ENCODE results near the gene CMTM7. TPM values are rescaled to one million over a fixed set of nuclear protein-coding genes. Genes with fewer than 3 reads are reported as not detected.

Gene CMTM7
- total and polyA plus RNA-seq, 2 of the 8 experiments (the other 6 are each of a cell fraction or from before 2014, with no cell fraction given), result 33.3 to 65.8 TPM

- H3K4me1 ChIP-seq (replicated peaks in 1 of 4; ENCODE audit: control insufficient read depth in 3 of 4, insufficient read depth in 4 of 4, low read length in 3 of 4), result no peaks in the 10 kb centered on the region
- ChIA-PET CTCF (ENCODE audit: partially characterized antibody) (interaction anchor here (0.6 to 0.8 kb wide), 2 partner anchors 147 to 176 kb away, joined by 3 read pairs; no protein-coding TSS in a partner anchor), POLR2A (ENCODE audit: partially characterized antibody) (interaction anchor here (1.1 kb wide), 1 partner anchor 75 kb away, joined by 3 read pairs; the partner anchor contains the start of gene DYNC1LI1)
- no peak overlapping the region for H3K4me2 ChIP-seq (ENCODE audit: insufficient read depth in 1 of 2, low read depth in 2 of 2, low read length in 2 of 2)
- H2BK15ac ChIP-seq (ENCODE audit: low read length), result no peak overlapping the region
- no peaks in the 10 kb centered on the region; the same call in 1 of the 2 replicates for H3K79me1 ChIP-seq (ENCODE audit: low read depth, low read length)
- no peak overlapping the region for H3K23ac ChIP-seq (ENCODE audit: insufficient read length)
- H3K27ac ChIP-seq (ENCODE audit: low read depth, low read length), result no peak overlapping the region
- H3K9me3 ChIP-seq (ENCODE audit: insufficient read depth in 2 of 2, low read depth in 1 of 2, low read length in 1 of 2), result no peaks in the 10 kb centered on the region
- no peak overlapping the region for H2BK5ac ChIP-seq (ENCODE audit: low read depth, low read length)
- DNase-seq (ENCODE audit: low read depth in 1 of 2, low spot score in 2 of 2) (no peak), FAIRE-seq (no peak)
- H3K36me3 ChIP-seq (ENCODE audit: control insufficient read depth in 2 of 4, insufficient read depth in 4 of 4, low read length in 3 of 4), result peaks cover 0 to 4% (median 0%) of the 10 kb centered on the region in 4 experiments; a peak in 1 of 8 replicates
- no peaks in the 10 kb centered on the region for H3K27me3 ChIP-seq (replicated peaks in 1 of 4; ENCODE audit: control insufficient read depth in 3 of 4, extremely low read depth in 1 of 4, insufficient read depth in 3 of 4, low read length in 3 of 4)
- no peak overlapping the region for H4K91ac ChIP-seq (replicated peaks; ENCODE audit: insufficient read length, low read length)
- H2AK5ac ChIP-seq (ENCODE audit: low read depth, low read length), result no peak overlapping the region
- peaks cover 0 to 50% of the 10 kb centered on the region in 2 experiments; a peak in 2 of 4 replicates for H3K79me2 ChIP-seq (ENCODE audit: control insufficient read depth in 1 of 2, insufficient read depth in 2 of 2, low read length in 2 of 2)
- no peak overlapping the region for H3K4ac ChIP-seq (replicated peaks; ENCODE audit: insufficient read length, low read depth, low read length)
- no peak overlapping the region for H2BK20ac ChIP-seq (ENCODE audit: low read length)
- no peaks in the 10 kb centered on the region for H3K23me2 ChIP-seq (ENCODE audit: low read depth, low read length)
- TF ChIP-seq HDAC6 (IDR thresholded peaks at IDR 0.05; ENCODE audit: low read depth, low read length), result no peak
- no peak for TF ChIP-seq ATF2 (IDR thresholded peaks at IDR 0.05; ENCODE audit: low read length)
- no peak for TF ChIP-seq MAFK (IDR thresholded peaks at IDR 0.05; ENCODE audit: low read depth, low read length)
- no peak for TF ChIP-seq POLR2AphosphoS5 (IDR thresholded peaks at IDR 0.05; ENCODE audit: low read depth, low read length)
- no peak for TF ChIP-seq POU5F1 (IDR thresholded peaks at IDR 0.05; ENCODE audit: low read depth, low read length)
- no peak overlapping the region for H3K56ac ChIP-seq (replicated peaks; ENCODE audit: insufficient read length, low read depth, low read length)
- H2AFZ ChIP-seq (ENCODE audit: low read length), result no peak overlapping the region
- H4K20me1 ChIP-seq (replicated peaks in 1 of 2; ENCODE audit: control insufficient read depth in 1 of 2, insufficient read depth in 2 of 2, low read length in 2 of 2), result peaks cover 0 to 5% of the 10 kb centered on the region in 2 experiments
- no peak overlapping the region for H4K5ac ChIP-seq (ENCODE audit: insufficient read length, low read depth, low read length)
- H4K8ac ChIP-seq (ENCODE audit: extremely low read depth, insufficient read depth, low read length), result no peak overlapping the region
- no peak overlapping the region for H3K4me3 ChIP-seq (ENCODE audit: extremely low read depth in 1 of 4, insufficient read depth in 2 of 4, low read depth in 3 of 4, low read length in 4 of 4)
- no peak overlapping the region for H3K14ac ChIP-seq (ENCODE audit: insufficient read length)
- H2BK12ac ChIP-seq (ENCODE audit: low read depth, low read length), result no peak overlapping the region
- no peak overlapping the region for H2BK120ac ChIP-seq (replicated peaks; ENCODE audit: low read depth, low read length)
- no peak overlapping the region for H3K9ac ChIP-seq (replicated peaks in 1 of 4; ENCODE audit: extremely low read depth in 1 of 4, low read depth in 3 of 4, low read length in 3 of 4)
- H3K18ac ChIP-seq (ENCODE audit: extremely low read depth, low read length), result no peak overlapping the region
Observed at GRCh38 chr3:32495085-32495484, 103.4 kb downstream of the CMTM7 start.
